H1 (cell line): ENCODE results near the gene MCM7. TPM values are rescaled to one million over a fixed set of nuclear protein-coding genes. Genes with fewer than 3 reads are reported as not detected.

Source experiments
- CTCF ChIA-PET: fragments of 300-600 bp; sonication (Branson Sonifier 250); formaldehyde crosslinking; loops from one replicate; lab custom pipeline; 2021; ENCODE audit not compliant: partially characterized antibody; lab: Charles Lee
- POLR2A ChIA-PET: fragments of 300-600 bp; sonication (Branson Sonifier 250); formaldehyde crosslinking; loops from one replicate; lab custom pipeline; 2021; ENCODE audit warnings: inconsistent platforms; ENCODE audit not compliant: partially characterized antibody; lab: Charles Lee
- DNase-seq, 2 experiments: peaks; one replicate each; pipeline versions ENCODE4 v3.0.0 to v3.0.0-alpha.2; 2010 to 2022; ENCODE audit warnings: low spot score in 2 of 2, low read depth in 1 of 2, mixed read lengths in 1 of 2
- FAIRE-seq: peaks from 2 replicates; lab custom pipeline; 2011; peaks lifted over from hg19 to GRCh38; lab: Jason Lieb, UNC
- H2AFZ ChIP-seq: 2 replicates; pipeline ENCODE4 v1.8.1; 2012; ENCODE audit warnings: low read length, inconsistent platforms
- H2AK5ac ChIP-seq: 2 replicates; pipeline ENCODE4 v1.6.1; 2013; ENCODE audit warnings: low read depth, low read length
- H2BK120ac ChIP-seq: replicated peaks from 2 replicates; pipeline ENCODE3; 2013; ENCODE audit warnings: low read depth, low read length, inconsistent platforms
- H2BK12ac ChIP-seq: 2 replicates; pipeline ENCODE4 v1.6.1; 2013; ENCODE audit warnings: low read depth, low read length
- H2BK15ac ChIP-seq: 2 replicates; pipeline ENCODE4 v1.6.1; 2013; ENCODE audit warnings: low read length
- H2BK20ac ChIP-seq: 2 replicates; pipeline ENCODE4 v1.6.1; 2013; ENCODE audit warnings: low read length
- H2BK5ac ChIP-seq: 2 replicates; pipeline ENCODE4 v1.6.1; 2013; ENCODE audit warnings: low read depth, low read length
- H3K14ac ChIP-seq: 2 replicates; pipeline ENCODE4 v1.6.1; 2013; ENCODE audit warnings: inconsistent platforms; ENCODE audit not compliant: insufficient read length
- H3K18ac ChIP-seq: 2 replicates; pipeline ENCODE4 v1.6.1; 2013; ENCODE audit warnings: low read length; ENCODE audit errors: extremely low read depth
- H3K23ac ChIP-seq: 2 replicates; pipeline ENCODE4 v1.6.1; 2013; ENCODE audit warnings: inconsistent platforms; ENCODE audit not compliant: insufficient read length
- H3K23me2 ChIP-seq: 2 replicates; pipeline ENCODE4 v1.6.1; 2013; ENCODE audit warnings: low read depth, low read length
- H3K27ac ChIP-seq: 2 replicates; pipeline ENCODE4 v1.6.1; 2011; ENCODE audit warnings: low read depth, low read length, inconsistent platforms
- H3K27me3 ChIP-seq, 4 experiments: replicated peaks in 1 of 4; 1 replicate in 1 of 4; 2 replicates in 3 of 4; pipeline versions ENCODE4 v1.6.1 to v1.8.1; 2011 to 2013; ENCODE audit warnings: low read length in 3 of 4, mild to moderate bottlenecking in 3 of 4, inconsistent platforms in 2 of 4, mixed read lengths in 2 of 4, moderate library complexity in 1 of 4; ENCODE audit not compliant: control insufficient read depth in 3 of 4, insufficient read depth in 3 of 4; ENCODE audit errors: extremely low read depth in 1 of 4
- H3K36me3 ChIP-seq, 4 experiments: 2 replicates each; pipeline versions ENCODE4 v1.6.1 to v1.8.1; 2011 to 2013; ENCODE audit warnings: mild to moderate bottlenecking in 4 of 4, low read length in 3 of 4, moderate library complexity in 2 of 4, control low read depth in 1 of 4, inconsistent platforms in 1 of 4; ENCODE audit not compliant: insufficient read depth in 4 of 4, control insufficient read depth in 2 of 4
- H3K4ac ChIP-seq: replicated peaks from 2 replicates; pipeline ENCODE3; 2013; ENCODE audit warnings: low read length, low read depth, mixed read lengths, inconsistent platforms; ENCODE audit not compliant: insufficient read length
- H3K4me1 ChIP-seq, 4 experiments: replicated peaks in 1 of 4; 1 replicate in 1 of 4; 2 replicates in 3 of 4; pipeline versions ENCODE4 v1.6.1 to v1.8.1; 2011 to 2013; ENCODE audit warnings: low read length in 3 of 4, inconsistent platforms in 2 of 4, mixed read lengths in 1 of 4; ENCODE audit not compliant: insufficient read depth in 4 of 4, control insufficient read depth in 3 of 4
- H3K4me2 ChIP-seq, 2 experiments: 2 replicates each; pipeline versions ENCODE4 v1.6.1 to v1.8.1; 2011 to 2013; ENCODE audit warnings: low read depth in 2 of 2, low read length in 2 of 2, control low read depth in 1 of 2, inconsistent platforms in 1 of 2, mild to moderate bottlenecking in 1 of 2; ENCODE audit not compliant: insufficient read depth in 1 of 2
- H3K4me3 ChIP-seq, 4 experiments: fragments of 200-600, 300-600 bp in 1 of 4; sonication (generic), shearing (Covaris generic), sonication (Bioruptor Twin) in 1 of 4; 2 replicates each; pipeline versions ENCODE4 v1.5.1 to v1.8.1; 2011 to 2016; ENCODE audit warnings: low read length in 4 of 4, low read depth in 3 of 4, control low read depth in 2 of 4, inconsistent platforms in 2 of 4, mild to moderate bottlenecking in 2 of 4, mixed read lengths in 1 of 4, moderate library complexity in 1 of 4; ENCODE audit not compliant: insufficient read depth in 2 of 4; ENCODE audit errors: extremely low read depth in 1 of 4
- H3K56ac ChIP-seq: replicated peaks from 2 replicates; pipeline ENCODE3; 2013; ENCODE audit warnings: low read depth, mild to moderate bottlenecking, mixed read lengths, low read length, inconsistent platforms; ENCODE audit not compliant: insufficient read length
- H3K79me1 ChIP-seq: 2 replicates; pipeline ENCODE4 v1.6.1; 2013; ENCODE audit warnings: low read depth, low read length, control low read depth
- H3K79me2 ChIP-seq, 2 experiments: 2 replicates each; pipeline versions ENCODE4 v1.6.1 to v1.8.1; 2012 to 2013; ENCODE audit warnings: low read length in 2 of 2, mild to moderate bottlenecking in 2 of 2, inconsistent platforms in 1 of 2; ENCODE audit not compliant: insufficient read depth in 2 of 2, control insufficient read depth in 1 of 2
- H3K9ac ChIP-seq, 4 experiments: replicated peaks in 1 of 4; 1 replicate in 1 of 4; 2 replicates in 3 of 4; pipeline versions ENCODE4 v1.6.1 to v1.8.1; 2011 to 2013; ENCODE audit warnings: low read depth in 3 of 4, low read length in 3 of 4, control low read depth in 2 of 4, mild to moderate bottlenecking in 2 of 4, moderate library complexity in 2 of 4, inconsistent platforms in 1 of 4; ENCODE audit errors: extremely low read depth in 1 of 4
- H3K9me3 ChIP-seq, 2 experiments: 2 replicates each; pipeline versions ENCODE4 v1.6.1 to v1.8.1; 2012 to 2013; ENCODE audit warnings: mild to moderate bottlenecking in 2 of 2, moderate library complexity in 2 of 2, control low read depth in 1 of 2, inconsistent platforms in 1 of 2, low read depth in 1 of 2, low read length in 1 of 2, mixed read lengths in 1 of 2; ENCODE audit not compliant: insufficient read depth in 2 of 2
- H4K20me1 ChIP-seq, 2 experiments: replicated peaks in 1 of 2; 2 replicates each; pipeline versions ENCODE3 to v1.8.1; 2011 to 2013; ENCODE audit warnings: inconsistent platforms in 2 of 2, low read length in 2 of 2, mild to moderate bottlenecking in 1 of 2; ENCODE audit not compliant: insufficient read depth in 2 of 2, control insufficient read depth in 1 of 2
- H4K5ac ChIP-seq: 2 replicates; pipeline ENCODE4 v1.6.1; 2013; ENCODE audit warnings: low read length, low read depth, mixed read lengths, inconsistent platforms; ENCODE audit not compliant: insufficient read length
- H4K8ac ChIP-seq: 2 replicates; pipeline ENCODE4 v1.8.0; 2013; ENCODE audit warnings: mild to moderate bottlenecking, moderate library complexity, low read length, inconsistent platforms; ENCODE audit not compliant: insufficient read depth; ENCODE audit errors: extremely low read depth
- H4K91ac ChIP-seq: replicated peaks from 2 replicates; pipeline ENCODE3; 2013; ENCODE audit warnings: low read length, mixed read lengths, inconsistent platforms; ENCODE audit not compliant: insufficient read length
- ASH2L ChIP-seq: fragments of 200-600, 300-600 bp; sonication (generic); IDR thresholded peaks from one replicate; pipeline ENCODE4 v1.7.1; 2017; ENCODE audit warnings: low read length
- BCL11A ChIP-seq, 2 experiments: IDR thresholded peaks; one replicate each; pipeline ENCODE4 v1.6.1; 2011; ENCODE audit warnings: low read depth in 2 of 2, low read length in 2 of 2, mild to moderate bottlenecking in 2 of 2
- HDAC6 ChIP-seq: IDR thresholded peaks from one replicate; pipeline ENCODE4 v1.7.1; 2012; ENCODE audit warnings: low read depth, mild to moderate bottlenecking, inconsistent platforms, low read length, moderate library complexity
- KDM1A ChIP-seq: fragments of 200-600, 300-600 bp; sonication (generic); IDR thresholded peaks from 2 replicates; pipeline ENCODE4 v1.7.1; 2016; ENCODE audit warnings: mild to moderate bottlenecking, low read length, borderline replicate concordance
- PHF8 ChIP-seq: fragments of 200-600 bp; sonication (generic); conservative IDR thresholded peaks from 2 replicates; pipeline ENCODE4 v1.7.1; 2012; ENCODE audit warnings: low read depth, mild to moderate bottlenecking, inconsistent platforms, low read length, moderate library complexity
- POLR2A ChIP-seq, 2 experiments: IDR thresholded peaks; 1 replicate in 1 of 2; 2 replicates in 1 of 2; pipeline ENCODE4 v1.6.1; 2011; ENCODE audit warnings: low read depth in 2 of 2, low read length in 2 of 2, mild to moderate bottlenecking in 2 of 2; ENCODE audit errors: control extremely low read depth in 1 of 2
- RXRA ChIP-seq: IDR thresholded peaks from 2 replicates; pipeline ENCODE4 v1.6.1; 2011; ENCODE audit warnings: low read depth, mild to moderate bottlenecking, low read length, moderate library complexity; ENCODE audit not compliant: insufficient read depth
- SIRT6 ChIP-seq: IDR thresholded peaks from one replicate; pipeline ENCODE4 v1.7.1; 2012; ENCODE audit warnings: low read length, inconsistent platforms
- SUZ12 ChIP-seq: fragments of 200-600 bp; sonication (generic); IDR thresholded peaks from 2 replicates; pipeline ENCODE4 v1.6.1; 2012; ENCODE audit warnings: mild to moderate bottlenecking, inconsistent platforms, low read length, moderate library complexity, mixed read lengths
- TAF7 ChIP-seq: optimal IDR thresholded peaks from 2 replicates; pipeline ENCODE3; 2011; ENCODE audit warnings: low read depth, mild to moderate bottlenecking, inconsistent platforms, low read length, moderate library complexity, borderline replicate concordance
- YY1 ChIP-seq: IDR thresholded peaks from 2 replicates; pipeline ENCODE4 v1.6.1; 2011; ENCODE audit warnings: low read depth, mild to moderate bottlenecking, low read length
- WGBS, 2 experiments: shearing (Covaris generic) in 1 of 2; methylation state at CpG; one replicate each; pipeline versions ENCODE4 v1.1.6 to v1.1.7; 2013 to 2015; ENCODE audit warnings: low lambda C conversion rate in 2 of 2, mixed read lengths in 2 of 2, inconsistent platforms in 1 of 2, low coverage in 1 of 2, missing lambda C conversion rate in 1 of 2; ENCODE audit not compliant: insufficient replicate concordance in 2 of 2, insufficient coverage in 1 of 2, insufficient read length in 1 of 2; ENCODE audit errors: extremely low coverage in 1 of 2, missing lambda C conversion rate in 1 of 2; 5-methylcytosine and 5-hydroxymethylcytosine counted together
- polyA plus RNA-seq, 7 experiments: library from polyadenylated mRNA; depleted of rRNA in 3 of 7; stranded (reverse) in 5 of 7; unstranded in 2 of 7; fragments of >200 nt in 5 of 7; fragments of 200-250 nt in 2 of 7; gene quantifications; 1 replicate in 5 of 7; 2 replicates in 1 of 7; 4 replicates in 1 of 7; pipeline versions ENCODE4 v1.2.1 to v1.2.3, GENCODE V29; 2011 to 2013; ENCODE audit warnings: missing spikeins in 2 of 7, mixed read lengths in 2 of 7
- total RNA-seq: library from RNA; stranded (reverse); fragmentation: NEBNext Ultra II Directional; extraction: Animal tissue kit (Norgen Biotek cat#: 25700); gene quantifications from 2 replicates; pipeline ENCODE4 v1.2.1, GENCODE V29; 2021

The MCM7 gene
- total and polyA plus RNA-seq, 2 of the 8 experiments (the other 6 are each of a cell fraction or from before 2014, with no cell fraction given), result 313 to 344 TPM

GRCh38 chr7:100119072-100119969 is 18.1 kb upstream of the MCM7 start, which contains the start of the genes CNPY4 and TAF6:
TSS of gene CNPY4 (plus strand) at chr7:100119634. CDS start at chr7:100119745, 111 bp downstream.
TSS of gene TAF6 (minus strand) at chr7:100119358. CDS start at chr7:100114209, 5,149 bp downstream.
- ChIA-PET CTCF (interaction anchor here (1.0 to 1.6 kb wide), 2 partner anchors 11 to 15 kb away, joined by 3 to 10 read pairs; no protein-coding TSS in a partner anchor), POLR2A (interaction anchor here (0.5 to 19.1 kb wide), 9 partner anchors 8 to 155 kb away, joined by 3 to 414 read pairs (median 6); partner anchors contain the start of genes AP4M1, GAL3ST4 and MCM7)
- Histone ChIP-seq H3K36me3 (no peaks in the 10 kb centered on the region), H3K9ac (peak within 1 kb of the TSS; percentile 87 to 96 (median 88)), H3K56ac (peak within 1 kb of the TSS; percentile 42), H3K27me3 (no peaks in the 10 kb centered on the region), H3K9me3 (no peaks in the 10 kb centered on the region), H2BK20ac (no peak within 1 kb of the TSS), H2BK12ac (peak within 1 kb of the TSS; percentile 80), H3K79me1 (0 out of 2 replicates have a peak, but pooled peaks cover 4% of the 10 kb centered on the region), H3K27ac (peak within 1 kb of the TSS; percentile 88), H3K79me2 (peaks cover 0 to 6% of the 10 kb centered on the region in 2 experiments; a peak in 1 of 4 replicates), H4K91ac (no peak within 1 kb of the TSS), H3K23me2 (peaks cover 8% of the 10 kb centered on the region), H3K4me2 (peak within 1 kb of the TSS; percentile 74 to 92), H2BK5ac (peak within 1 kb of the TSS; percentile 46), H4K8ac (peak within 1 kb of the TSS; percentile 60), H3K23ac (no peak within 1 kb of the TSS), H2BK15ac (peak within 1 kb of the TSS; percentile 31; the same call in 1 of the 2 replicates), H3K18ac (peak within 1 kb of the TSS; percentile 87), H4K20me1 (peaks cover 0 to 1% of the 10 kb centered on the region in 2 experiments), H3K4me1 (peaks cover 0 to 5% (median 1%) of the 10 kb centered on the region in 4 experiments; a peak in 4 of 7 replicates), H2AK5ac (no peak within 1 kb of the TSS), H2BK120ac (no peak within 1 kb of the TSS), H2AFZ (peak within 1 kb of the TSS; percentile 79; the same call in 1 of the 2 replicates), H4K5ac (peak within 1 kb of the TSS; percentile 59), H3K4me3 (peak within 1 kb of the TSS; percentile 75 to 98 (median 94)), H3K14ac (no peak within 1 kb of the TSS), H3K4ac (no peak within 1 kb of the TSS)
- FAIRE-seq, result no peak
- WGBS, 2 experiments, result 1% methylated on average over 49 of the region's 49 CpGs; no CpG with 5 or more reads in 1 of the 2 experiments
- peak; percentile 89 to 94 for DNase-seq
- peak; percentile 52; the same call in 1 of the 2 replicates for TF ChIP-seq KDM1A
- TF ChIP-seq HDAC6, result no peak
- no peak for TF ChIP-seq SIRT6
- TF ChIP-seq ASH2L, result peak; percentile 82
- peak; percentile 54 to 66; a peak in 2 of 3 replicates for TF ChIP-seq POLR2A (IDR thresholded peaks at IDR 0.05; ENCODE audit: control extremely low read depth in 1 of 2, low read depth in 2 of 2, low read length in 2 of 2)
- no peak for TF ChIP-seq SUZ12
- peak; percentile 99 for TF ChIP-seq YY1
- peak; percentile 91 for TF ChIP-seq PHF8
- TF ChIP-seq BCL11A (IDR thresholded peaks at IDR 0.05; ENCODE audit: low read depth in 2 of 2, low read length in 2 of 2), result no peak
- TF ChIP-seq RXRA, result no peak
- TF ChIP-seq TAF7, result peak; percentile 99
